Activated T-helper 9 cell treated with anti-CD3 and anti-CD28 coated beads, Interleukin-2, amount 50 U/mL, for 16 hours (primary cell): ENCODE results near the gene CENPP.
A peak's percentile ranks its signal among the peaks of the same experiment; 100 is the strongest.

ENCODE experiments used
- DNase-seq: peaks from one replicate; pipeline ENCODE4 v3.0.0-alpha.2; 2020; ENCODE audit warnings: low read depth

CENPP gene

GRCh38 chr9:92325269-92325990 lies at the start of gene CENPP, which contains the start of gene NOL8:
CENPP (plus strand) TSS chr9:92325953.
NOL8 (minus strand) TSS chr9:92325350; CDS start chr9:92324161, 1,189 bp downstream.
- DNase-seq: peak; percentile 74

- DNase-seq: no peak
Observed at GRCh38 chr9:92276331-92277032, 49.3 kb upstream of the CENPP start.

- DNase-seq: no peak
Observed at GRCh38 chr9:92278110-92278509, 47.6 kb upstream of the CENPP start.

- no peak for DNase-seq
Observed at GRCh38 chr9:92279302-92279701, 46.5 kb upstream of the CENPP start.

- DNase-seq: no peak
Observed at GRCh38 chr9:92289708-92290390, 35.9 kb upstream of the CENPP start.

GRCh38 chr9:92290785-92291429 lies 34.8 kb upstream of the CENPP start:
- DNase-seq: no peak

- DNase-seq: no peak
Observed at GRCh38 chr9:92291577-92291976, 34.2 kb upstream of the CENPP start.

- no peak for DNase-seq
Observed at GRCh38 chr9:92292338-92293074, 33.2 kb upstream of the CENPP start.

GRCh38 chr9:92293075-92293354 lies 32.7 kb upstream of the CENPP start:
- DNase-seq: no peak

- peak; percentile 100 for DNase-seq
Observed at GRCh38 chr9:92293452-92294296, 32.1 kb upstream of the CENPP start, which contains the start of gene IARS1. IARS1 (minus strand) TSS chr9:92293697; CDS start chr9:92289419, 4,278 bp downstream.

GRCh38 chr9:92294297-92294676 lies 31.5 kb upstream of the CENPP start:
- no peak for DNase-seq

GRCh38 chr9:92295240-92295790 lies 30.4 kb upstream of the CENPP start:
- DNase-seq: no peak

GRCh38 chr9:92295827-92296258 lies 29.9 kb upstream of the CENPP start:
- no peak for DNase-seq

GRCh38 chr9:92297611-92298010 lies 28.1 kb upstream of the CENPP start:
- no peak for DNase-seq

- no peak for DNase-seq
Observed at GRCh38 chr9:92298036-92298435, 27.7 kb upstream of the CENPP start.

- DNase-seq: no peak
Observed at GRCh38 chr9:92299116-92299515, 26.6 kb upstream of the CENPP start.

- DNase-seq: no peak
Observed at GRCh38 chr9:92300936-92301335, 24.8 kb upstream of the CENPP start.

GRCh38 chr9:92308893-92309292 lies 16.9 kb upstream of the CENPP start:
- no peak for DNase-seq

GRCh38 chr9:92310562-92310961 lies 15.2 kb upstream of the CENPP start:
- DNase-seq: no peak

GRCh38 chr9:92312887-92313623 lies 12.7 kb upstream of the CENPP start:
- DNase-seq: no peak
